HL-60 (cell line): ENCODE data around the gene FAM89B.

Source experiments
- DNase-seq, 2 experiments: peaks; one replicate each; pipeline ENCODE4 v3.0.0-alpha.2; 2010 to 2020; ENCODE audit warnings: low read depth in 1 of 2, low spot score in 1 of 2
- H3K27ac ChIP-seq: fragments of 250-450 bp; sonication (Bioruptor Pico); replicated peaks from 2 replicates; pipeline ENCODE4 v1.5.1; 2020; ENCODE audit warnings: mild to moderate bottlenecking, moderate library complexity
- H3K27me3 ChIP-seq: fragments of 250-450 bp; sonication (Bioruptor Pico); 2 replicates; pipeline ENCODE4 v1.5.1; 2021; ENCODE audit warnings: mild to moderate bottlenecking, moderate library complexity; ENCODE audit not compliant: insufficient read depth, poor library complexity, severe bottlenecking
- H3K4me3 ChIP-seq: replicated peaks from 2 replicates; pipeline ENCODE4 v1.5.1; 2011; ENCODE audit warnings: mild to moderate bottlenecking, control low read depth, low read length; ENCODE audit not compliant: insufficient read depth
- CTCF ChIP-seq: IDR thresholded peaks from one replicate; pipeline ENCODE4 v1.5.1; 2011; ENCODE audit warnings: low read length, control low read depth, inconsistent platforms; ENCODE audit not compliant: insufficient read depth
- GABPA ChIP-seq: IDR thresholded peaks from 2 replicates; pipeline ENCODE4 v1.6.1; 2012; ENCODE audit warnings: low read depth
- POLR2AphosphoS5 ChIP-seq: IDR thresholded peaks from 2 replicates; pipeline ENCODE4 v1.6.1; 2012; ENCODE audit warnings: low read depth
- REST ChIP-seq: IDR thresholded peaks from 2 replicates; pipeline ENCODE4 v1.6.1; 2012; ENCODE audit warnings: low read depth; ENCODE audit not compliant: insufficient replicate concordance
- SPI1 ChIP-seq: IDR thresholded peaks from 2 replicates; pipeline ENCODE4 v1.6.1; 2012; ENCODE audit warnings: low read depth, mild to moderate bottlenecking, borderline replicate concordance

FAM89B gene

GRCh38 chr11:65559535-65559934 is 12.8 kb upstream of the FAM89B start:
- Histone ChIP-seq H3K27me3 (no peaks in the 10 kb centered on the region), H3K27ac (no peak overlapping the region), H3K4me3 (no peak overlapping the region)
- TF ChIP-seq GABPA (no peak), REST (no peak), SPI1 (no peak), CTCF (no peak), POLR2AphosphoS5 (no peak)
- DNase-seq: no peak

GRCh38 chr11:65559951-65560537 is 12.3 kb upstream of the FAM89B start:
- no peak overlapping the region for H3K27ac ChIP-seq
- no peaks in the 10 kb centered on the region for H3K27me3 ChIP-seq
- H3K4me3 ChIP-seq: no peak overlapping the region
- TF ChIP-seq POLR2AphosphoS5: no peak
- DNase-seq: no peak

GRCh38 chr11:65560555-65561418 is 11.6 kb upstream of the FAM89B start:
- H3K4me3 ChIP-seq: no peak overlapping the region
- H3K27me3 ChIP-seq: no peaks in the 10 kb centered on the region
- TF ChIP-seq POLR2AphosphoS5 (no peak), REST (no peak), GABPA (no peak), SPI1 (no peak), CTCF (no peak)
- no peak for DNase-seq
- H3K27ac ChIP-seq: no peak overlapping the region

- no peak for DNase-seq
- H3K4me3 ChIP-seq: no peak overlapping the region
- H3K27me3 ChIP-seq: no peaks in the 10 kb centered on the region
- no peak for TF ChIP-seq POLR2AphosphoS5
- TF ChIP-seq GABPA: no peak
- TF ChIP-seq REST: no peak
- TF ChIP-seq CTCF: no peak
- no peak for TF ChIP-seq SPI1
- H3K27ac ChIP-seq: no peak overlapping the region
These were observed 10.3 kb upstream of the FAM89B start for GRCh38 chr11:65562020-65562419.
